Ishikawa (cell line): Measurements from ENCODE around the gene ANXA2.

Experiments
- CEBPB ChIP-seq: IDR thresholded peaks from 2 replicates; pipeline ENCODE4 v1.6.1; 2012
- CREB1 ChIP-seq: IDR thresholded peaks from 2 replicates; pipeline ENCODE4 v1.6.1; 2012; ENCODE audit warnings: low read depth
- EGR1 ChIP-seq: IDR thresholded peaks from 2 replicates; pipeline ENCODE4 v1.6.1; 2012
- EP300 ChIP-seq: IDR thresholded peaks from 2 replicates; pipeline ENCODE4 v1.6.1; 2012; ENCODE audit warnings: borderline replicate concordance
- FOXM1 ChIP-seq: IDR thresholded peaks from 2 replicates; pipeline ENCODE4 v1.6.1; 2012; ENCODE audit warnings: low read depth, borderline replicate concordance
- MAX ChIP-seq: IDR thresholded peaks from 2 replicates; pipeline ENCODE4 v1.6.1; 2012
- NFIC ChIP-seq: IDR thresholded peaks from 2 replicates; pipeline ENCODE4 v1.6.1; 2012
- RAD21 ChIP-seq: IDR thresholded peaks from 2 replicates; pipeline ENCODE4 v1.6.1; 2012; ENCODE audit warnings: low read depth
- REST ChIP-seq: IDR thresholded peaks from 2 replicates; pipeline ENCODE4 v1.6.1; 2012; ENCODE audit warnings: low read depth, mild to moderate bottlenecking
- TAF1 ChIP-seq: IDR thresholded peaks from 2 replicates; pipeline ENCODE4 v1.6.1; 2012; ENCODE audit warnings: low read depth, mild to moderate bottlenecking
- TCF12 ChIP-seq: IDR thresholded peaks from 2 replicates; pipeline ENCODE4 v1.6.1; 2012; ENCODE audit warnings: low read depth
- TEAD4 ChIP-seq: IDR thresholded peaks from 2 replicates; pipeline ENCODE4 v1.6.1; 2012
- USF1 ChIP-seq: IDR thresholded peaks from 2 replicates; pipeline ENCODE4 v1.6.1; 2012
- YY1 ChIP-seq: IDR thresholded peaks from 2 replicates; pipeline ENCODE4 v1.6.1; 2012; ENCODE audit warnings: low read depth
- ZBTB7A ChIP-seq: IDR thresholded peaks from 2 replicates; pipeline ENCODE4 v1.6.1; 2012; ENCODE audit warnings: low read depth

The ANXA2 gene

GRCh38 chr15:60424006-60424405, 26.2 kb upstream of the ANXA2 start:
- TF ChIP-seq EP300: no peak
- no peak for TF ChIP-seq USF1
- no peak for TF ChIP-seq TCF12
- no peak for TF ChIP-seq EGR1
- TF ChIP-seq ZBTB7A: no peak
- no peak for TF ChIP-seq REST
- no peak for TF ChIP-seq TAF1
- TF ChIP-seq TEAD4: no peak
- no peak for TF ChIP-seq CEBPB
- no peak for TF ChIP-seq YY1
- no peak for TF ChIP-seq MAX
- TF ChIP-seq CREB1: no peak
- TF ChIP-seq RAD21: no peak
- TF ChIP-seq FOXM1: no peak
- no peak for TF ChIP-seq NFIC

- TF ChIP-seq REST (no peak), CEBPB (no peak), ZBTB7A (no peak), TEAD4 (peak; percentile 69), FOXM1 (no peak)
Observed at GRCh38 chr15:60423537-60423936, 25.8 kb upstream of the ANXA2 start.

- TF ChIP-seq EP300 (no peak), YY1 (no peak), FOXM1 (no peak), NFIC (no peak), RAD21 (no peak), MAX (no peak), TEAD4 (no peak), TCF12 (no peak), CREB1 (no peak), USF1 (no peak), TAF1 (no peak), CEBPB (no peak)
Observed at GRCh38 chr15:60421544-60421943, 23.8 kb upstream of the ANXA2 start.

- TF ChIP-seq CREB1 (no peak), USF1 (no peak)
Observed at GRCh38 chr15:60420203-60420716, 22.5 kb upstream of the ANXA2 start.

GRCh38 chr15:60419753-60420152, 22.0 kb upstream of the ANXA2 start:
- no peak for TF ChIP-seq TCF12
- TF ChIP-seq RAD21: no peak
- TF ChIP-seq REST: no peak
- no peak for TF ChIP-seq FOXM1
- TF ChIP-seq CREB1: no peak
- no peak for TF ChIP-seq EGR1
- no peak for TF ChIP-seq CEBPB
- TF ChIP-seq MAX: no peak
